Loucy (cell line): ENCODE results near the gene CDK15.

ENCODE experiments used
- H2AFZ ChIP-seq: fragments of 200-600 bp; sonication (generic); 2 replicates; pipeline ENCODE4 v1.6.0; 2016; ENCODE audit warnings: antibody characterized with exemption, mild to moderate bottlenecking, low read length, moderate library complexity
- H3F3A ChIP-seq: fragments of 200-600 bp; 2 replicates; pipeline ENCODE4 v1.6.0; 2016; ENCODE audit warnings: antibody characterized with exemption, low read depth, mild to moderate bottlenecking
- H3K27me3 ChIP-seq: fragments of 200-600 bp; sonication (generic); 2 replicates; pipeline ENCODE4 v1.6.1; 2014; ENCODE audit warnings: low read length, mild to moderate bottlenecking; ENCODE audit not compliant: insufficient read depth, poor library complexity, severe bottlenecking
- H3K36me3 ChIP-seq: fragments of 200-600 bp; sonication (generic); 2 replicates; pipeline ENCODE4 v1.6.1; 2016; ENCODE audit warnings: low read length; ENCODE audit not compliant: insufficient read depth
- H3K4me1 ChIP-seq: fragments of 200-600 bp; sonication (generic); 2 replicates; pipeline ENCODE4 v1.5.1; 2014; ENCODE audit warnings: low read length, mild to moderate bottlenecking; ENCODE audit not compliant: insufficient read depth, poor library complexity, severe bottlenecking
- H3K4me2 ChIP-seq: fragments of 200-600 bp; sonication (generic); 2 replicates; pipeline ENCODE4 v1.6.0; 2014; ENCODE audit warnings: antibody characterized with exemption, low read length, low read depth, mild to moderate bottlenecking; ENCODE audit not compliant: poor library complexity, severe bottlenecking
- H3K4me3 ChIP-seq: fragments of 200-600 bp; sonication (generic); 2 replicates; pipeline ENCODE4 v1.5.1; 2014; ENCODE audit warnings: low read length, mild to moderate bottlenecking, mixed read lengths; ENCODE audit not compliant: poor library complexity, severe bottlenecking
- H3K79me2 ChIP-seq: fragments of 200-600 bp; sonication (generic); 2 replicates; pipeline ENCODE4 v1.6.1; 2014; ENCODE audit warnings: low read length; ENCODE audit not compliant: insufficient read depth
- H3K9ac ChIP-seq: fragments of 200-600 bp; sonication (generic); 2 replicates; pipeline ENCODE4 v1.6.0; 2014; ENCODE audit warnings: mild to moderate bottlenecking, low read depth, low read length, moderate library complexity; ENCODE audit not compliant: poor library complexity, severe bottlenecking
- H3K9me2 ChIP-seq: fragments of 200-600 bp; sonication (generic); replicated peaks from 2 replicates; pipeline ENCODE4 v1.6.1; 2016; ENCODE audit warnings: low read depth, low read length, mixed read lengths
- H3K9me3 ChIP-seq: fragments of 200-600 bp; sonication (generic); 2 replicates; pipeline ENCODE4 v1.6.1; 2014; ENCODE audit warnings: mild to moderate bottlenecking, antibody characterized with exemption, low read length, low read depth; ENCODE audit not compliant: insufficient read depth
- H4K20me1 ChIP-seq: fragments of 200-600 bp; sonication (generic); 2 replicates; pipeline ENCODE4 v1.6.0; 2014; ENCODE audit warnings: antibody characterized with exemption, low read length, mild to moderate bottlenecking; ENCODE audit not compliant: insufficient read depth, poor library complexity, severe bottlenecking
- CTCF ChIP-seq: fragments of 200-600 bp; sonication (generic); conservative IDR thresholded peaks from 2 replicates; pipeline ENCODE4 v1.5.1; 2014; ENCODE audit warnings: mild to moderate bottlenecking, antibody characterized with exemption, low read length
- EZH2phosphoT487 ChIP-seq: fragments of 200-600 bp; IDR thresholded peaks from 2 replicates; pipeline ENCODE4 v1.6.1; 2018; ENCODE audit warnings: antibody characterized with exemption, mild to moderate bottlenecking, moderate library complexity, borderline replicate concordance

The CDK15 gene

DNA sequence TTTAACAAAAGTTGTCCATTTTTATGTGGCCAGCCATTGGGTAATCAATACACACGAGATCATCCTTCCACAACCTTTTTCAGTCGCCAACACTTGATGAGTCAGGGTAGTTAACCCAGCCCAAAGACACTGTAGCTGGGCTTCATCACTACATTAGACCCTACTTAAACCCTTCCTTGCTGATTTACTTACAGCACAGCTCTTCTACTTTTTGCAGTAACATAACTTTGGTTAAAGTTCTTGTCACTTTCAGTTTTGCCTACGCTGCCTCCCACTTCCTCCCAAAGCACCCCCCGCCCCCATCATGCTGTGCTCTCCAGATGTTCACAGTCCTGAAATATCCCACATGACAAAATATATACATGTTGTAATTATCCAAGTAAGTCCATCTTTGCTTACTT, 103.6 kb downstream of the CDK15 start:
- H3K36me3 ChIP-seq: no peaks in the 10 kb centered on the region
- TF ChIP-seq CTCF (no peak), EZH2phosphoT487 (no peak)
- H3K27me3 ChIP-seq: no peaks in the 10 kb centered on the region
- no peak overlapping the region for H3K4me3 ChIP-seq
- no peak overlapping the region for H3K4me2 ChIP-seq
- H3K9ac ChIP-seq: no peak overlapping the region
- H3K9me2 ChIP-seq: no peaks in the 10 kb centered on the region
- no peaks in the 10 kb centered on the region for H3K79me2 ChIP-seq
- H4K20me1 ChIP-seq: no peaks in the 10 kb centered on the region
- H3F3A ChIP-seq: no peaks in the 10 kb centered on the region
- peak overlapping the region; percentile 39; the same call in 1 of the 2 replicates for H2AFZ ChIP-seq
- H3K9me3 ChIP-seq: no peaks in the 10 kb centered on the region
- peaks cover 4% of the 10 kb centered on the region for H3K4me1 ChIP-seq

GRCh38 chr2:201911372-201911771, 105.0 kb downstream of the CDK15 start:
- Histone ChIP-seq H3K27me3 (no peaks in the 10 kb centered on the region), H3K9ac (no peak overlapping the region), H4K20me1 (no peaks in the 10 kb centered on the region), H2AFZ (no peak overlapping the region), H3K4me3 (no peak overlapping the region), H3K9me3 (no peaks in the 10 kb centered on the region), H3K79me2 (no peaks in the 10 kb centered on the region), H3K4me1 (peaks cover 4% of the 10 kb centered on the region), H3K9me2 (no peaks in the 10 kb centered on the region), H3K36me3 (no peaks in the 10 kb centered on the region), H3K4me2 (no peak overlapping the region), H3F3A (no peaks in the 10 kb centered on the region)
- TF ChIP-seq EZH2phosphoT487: no peak
- no peak for TF ChIP-seq CTCF

DNA sequence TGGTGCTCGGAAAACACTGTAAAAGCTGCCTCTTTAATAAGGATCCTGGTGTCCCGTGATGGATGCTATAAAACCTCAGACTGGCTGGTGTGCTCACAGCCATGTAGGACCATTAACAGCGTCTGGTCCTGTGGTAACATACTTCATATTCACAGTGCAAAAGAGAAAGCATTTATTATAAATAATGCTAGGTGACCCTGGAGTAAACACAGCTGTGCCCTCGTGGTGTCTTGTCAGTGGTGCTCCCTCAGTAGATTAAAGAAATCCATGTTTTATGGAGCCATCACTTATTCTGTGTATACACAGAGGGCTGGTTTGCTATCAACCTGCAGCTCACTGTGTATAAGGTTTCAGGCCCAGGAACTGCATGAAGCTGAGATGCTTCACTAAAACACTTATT, 106.9 kb downstream of the CDK15 start:
- Histone ChIP-seq H3K9me2 (no peaks in the 10 kb centered on the region), H4K20me1 (no peaks in the 10 kb centered on the region), H3K79me2 (no peaks in the 10 kb centered on the region), H3K4me2 (no peak overlapping the region), H3K27me3 (no peaks in the 10 kb centered on the region), H2AFZ (no peak overlapping the region), H3K36me3 (no peaks in the 10 kb centered on the region), H3K9me3 (no peaks in the 10 kb centered on the region), H3K9ac (no peak overlapping the region), H3F3A (no peaks in the 10 kb centered on the region), H3K4me1 (peaks cover 4% of the 10 kb centered on the region), H3K4me3 (no peak overlapping the region)
- no peak for TF ChIP-seq CTCF
- TF ChIP-seq EZH2phosphoT487: no peak
